Thymus (tissue), 11 donors: ENCODE measurements around the gene TJP2. TPM values are rescaled to one million over a fixed set of nuclear protein-coding genes. Genes with fewer than 3 reads are reported as not detected.

Experiments used
- DNase-seq, 9 donors: peaks; one replicate each; pipeline ENCODE4 v3.0.0-alpha.2; 2013; ENCODE audit warnings: low spot score in 9 of 9, low read depth in 6 of 9, missing footprints in 1 of 9
- H3K27ac ChIP-seq, 2 donors: one replicate each; pipeline ENCODE4 v1.5.1; 2013; ENCODE audit warnings: control low read depth in 1 of 2, low read depth in 1 of 2, low read length in 1 of 2, mild to moderate bottlenecking in 1 of 2, moderate library complexity in 1 of 2
- H3K27me3 ChIP-seq, 2 donors: one replicate each; pipeline ENCODE4 v1.5.1; 2013; ENCODE audit warnings: low read length in 1 of 2; ENCODE audit not compliant: control insufficient read depth in 2 of 2, insufficient read depth in 1 of 2
- H3K36me3 ChIP-seq, 2 donors: one replicate each; pipeline ENCODE4 v1.5.1; 2013; ENCODE audit warnings: low read length in 1 of 2, mild to moderate bottlenecking in 1 of 2, moderate library complexity in 1 of 2; ENCODE audit not compliant: control insufficient read depth in 2 of 2, insufficient read depth in 2 of 2
- H3K4me1 ChIP-seq, 2 donors: one replicate each; pipeline ENCODE4 v1.5.1; 2013; ENCODE audit warnings: low read length in 2 of 2; ENCODE audit not compliant: control insufficient read depth in 2 of 2, insufficient read depth in 2 of 2
- H3K4me3 ChIP-seq, 2 donors: one replicate each; pipeline ENCODE4 v1.5.1; 2013; ENCODE audit warnings: low read length in 2 of 2, control low read depth in 1 of 2, mild to moderate bottlenecking in 1 of 2
- H3K9me3 ChIP-seq, 2 donors: one replicate each; pipeline ENCODE4 v1.5.1; 2013; ENCODE audit warnings: low read length in 1 of 2, mild to moderate bottlenecking in 1 of 2; ENCODE audit not compliant: control insufficient read depth in 2 of 2, insufficient read depth in 1 of 2
- WGBS: extraction: QIAGEN DNeasy Blood & Tissue Kit; methylation state at CpG from one replicate; pipeline ENCODE4 v1.1.7; 2013; 5-methylcytosine and 5-hydroxymethylcytosine counted together
- polyA plus RNA-seq: library from polyadenylated mRNA; stranded (reverse); fragments of 200-250 nt; gene quantifications from one replicate; pipeline ENCODE4 v1.2.3, GENCODE V29; 2013
- total RNA-seq: library from RNA; stranded (reverse); fragments of 120-200 nt; gene quantifications from one replicate; pipeline ENCODE4 v1.2.4, GENCODE V29; 2013
- donor health status: healthy.

TJP2 gene
- total and polyA plus RNA-seq, 2 donors: 31.5 to 45.3 TPM

- Histone ChIP-seq H3K27ac (no peak overlapping the region), H3K4me3 (no peak overlapping the region), H3K27me3 (no peaks in the 10 kb centered on the region), H3K9me3 (no peaks in the 10 kb centered on the region), H3K4me1 (peaks cover 0 to 23% of the 10 kb centered on the region in 2 donors), H3K36me3 (no peaks in the 10 kb centered on the region)
- WGBS: 94% methylated on average over 1 of the region's 1 CpG
- DNase-seq: no peak
These were observed 19.6 kb downstream of the TJP2 start for GRCh38 chr9:69193685-69194032.

GRCh38 chr9:69194702-69195418 lies 20.8 kb downstream of the TJP2 start:
- H3K27ac ChIP-seq: no peak overlapping the region
- peaks cover 0 to 23% of the 10 kb centered on the region in 2 donors for H3K4me1 ChIP-seq
- H3K9me3 ChIP-seq: no peaks in the 10 kb centered on the region
- H3K36me3 ChIP-seq: no peaks in the 10 kb centered on the region
- no peak overlapping the region for H3K4me3 ChIP-seq
- H3K27me3 ChIP-seq: no peaks in the 10 kb centered on the region
- WGBS: 74% methylated on average over 5 of the region's 5 CpGs
- DNase-seq: no peak

GRCh38 chr9:69195668-69196067 lies 21.6 kb downstream of the TJP2 start:
- DNase-seq: no peak
- Histone ChIP-seq H3K9me3 (no peaks in the 10 kb centered on the region), H3K4me1 (peaks cover 0 to 23% of the 10 kb centered on the region in 2 donors), H3K27ac (no peak overlapping the region), H3K27me3 (no peaks in the 10 kb centered on the region), H3K4me3 (no peak overlapping the region), H3K36me3 (no peaks in the 10 kb centered on the region)
- WGBS: 61% methylated on average over 3 of the region's 3 CpGs

- no peak for DNase-seq
- no peak overlapping the region for H3K4me3 ChIP-seq
- no peaks in the 10 kb centered on the region for H3K9me3 ChIP-seq
- no peaks in the 10 kb centered on the region for H3K27me3 ChIP-seq
- 97% methylated on average over 4 of the region's 4 CpGs for WGBS
- H3K4me1 ChIP-seq: peaks cover 0 to 4% of the 10 kb centered on the region in 2 donors
- H3K27ac ChIP-seq: no peak overlapping the region
- no peaks in the 10 kb centered on the region for H3K36me3 ChIP-seq
These were observed 23.6 kb downstream of the TJP2 start for GRCh38 chr9:69197687-69198086.

- no peak overlapping the region for H3K27ac ChIP-seq
- no peaks in the 10 kb centered on the region for H3K4me1 ChIP-seq
- H3K4me3 ChIP-seq: no peak overlapping the region
- no peaks in the 10 kb centered on the region for H3K9me3 ChIP-seq
- 92% methylated on average over 7 of the region's 7 CpGs for WGBS
- H3K36me3 ChIP-seq: no peaks in the 10 kb centered on the region
- DNase-seq: no peak
- no peaks in the 10 kb centered on the region for H3K27me3 ChIP-seq
These were observed 24.6 kb downstream of the TJP2 start for GRCh38 chr9:69198521-69199220.

GRCh38 chr9:69199769-69200470 lies 25.8 kb downstream of the TJP2 start:
- WGBS: 53% methylated on average over 9 of the region's 9 CpGs
- H3K27me3 ChIP-seq: no peaks in the 10 kb centered on the region
- H3K27ac ChIP-seq: no peak overlapping the region
- peaks cover 0 to 2% of the 10 kb centered on the region in 2 donors for H3K4me1 ChIP-seq
- no peak overlapping the region for H3K4me3 ChIP-seq
- no peaks in the 10 kb centered on the region for H3K9me3 ChIP-seq
- H3K36me3 ChIP-seq: no peaks in the 10 kb centered on the region
- DNase-seq: no peak

GRCh38 chr9:69202556-69202955 lies 28.5 kb downstream of the TJP2 start:
- 98% methylated on average over 4 of the region's 4 CpGs for WGBS
- H3K36me3 ChIP-seq: no peaks in the 10 kb centered on the region
- no peak for DNase-seq
- no peaks in the 10 kb centered on the region for H3K9me3 ChIP-seq
- H3K27ac ChIP-seq: no peak overlapping the region
- no peaks in the 10 kb centered on the region for H3K27me3 ChIP-seq
- peaks cover 0 to 2% of the 10 kb centered on the region in 2 donors for H3K4me1 ChIP-seq
- H3K4me3 ChIP-seq: no peak overlapping the region

GRCh38 chr9:69204326-69204725 lies 30.2 kb downstream of the TJP2 start:
- no peak for DNase-seq
- Histone ChIP-seq H3K4me3 (no peak overlapping the region), H3K27me3 (no peaks in the 10 kb centered on the region), H3K4me1 (peaks cover 0 to 2% of the 10 kb centered on the region in 2 donors), H3K27ac (no peak overlapping the region), H3K36me3 (no peaks in the 10 kb centered on the region), H3K9me3 (no peaks in the 10 kb centered on the region)
- WGBS: 89% methylated on average over 2 of the region's 2 CpGs

- H3K27ac ChIP-seq: no peak overlapping the region
- H3K9me3 ChIP-seq: no peaks in the 10 kb centered on the region
- H3K4me1 ChIP-seq: peaks cover 0 to 2% of the 10 kb centered on the region in 2 donors
- no peaks in the 10 kb centered on the region for H3K36me3 ChIP-seq
- DNase-seq: no peak
- WGBS: 95% methylated on average over 7 of the region's 7 CpGs
- H3K4me3 ChIP-seq: no peak overlapping the region
- no peaks in the 10 kb centered on the region for H3K27me3 ChIP-seq
These were observed 30.8 kb downstream of the TJP2 start for GRCh38 chr9:69204849-69205248.
